ENCODE data around the gene CTIF.

DNA sequence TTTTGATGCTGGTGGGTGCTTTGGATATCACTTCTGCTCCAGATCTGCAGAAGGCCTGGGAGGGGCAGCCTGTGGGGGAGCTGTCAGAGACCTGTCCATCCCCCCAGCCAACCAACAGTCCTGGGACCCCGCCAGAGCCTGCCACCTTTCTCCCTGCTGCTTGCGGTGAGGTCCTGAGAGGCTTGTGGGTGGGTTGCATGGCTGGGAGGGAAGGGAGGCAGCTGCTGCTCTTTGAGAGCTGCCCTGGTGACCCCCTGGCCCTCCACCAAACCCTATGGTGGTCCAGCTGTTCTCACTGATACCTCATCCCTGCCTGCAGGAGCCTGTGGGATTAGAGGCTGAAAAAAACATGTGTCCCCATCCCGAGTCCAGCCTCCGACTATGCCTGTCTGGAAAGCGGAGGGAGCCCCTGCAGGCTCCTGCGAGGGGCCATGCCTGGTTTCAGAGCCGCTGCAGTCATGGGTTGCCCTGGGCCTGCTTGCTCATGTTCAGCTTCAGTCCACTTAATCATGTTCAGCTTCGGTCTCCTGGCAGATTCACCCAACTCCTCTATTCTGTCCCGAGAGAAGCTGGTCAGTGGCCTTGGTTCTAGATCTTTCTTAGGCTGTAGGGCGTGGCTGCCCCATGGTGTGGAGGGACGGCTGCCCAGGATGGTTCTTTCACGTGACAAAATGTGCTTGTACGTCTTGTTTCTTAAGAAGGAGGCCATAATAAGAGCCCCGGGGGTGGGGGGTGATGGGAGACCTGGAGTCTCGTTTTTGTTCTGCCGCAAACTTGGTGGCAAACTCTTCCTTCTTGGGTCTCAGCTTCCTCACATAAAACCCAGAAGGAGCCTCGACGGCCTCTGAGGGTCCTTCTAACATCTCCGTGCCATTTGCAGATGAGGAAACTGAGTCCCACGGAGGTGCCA is 98.5 kb downstream of the CTIF start:
- no peak for TF ChIP-seq EZH2phosphoT487 (conservative IDR thresholded peaks at IDR 0.05; ENCODE audit: low read length)
- TF ChIP-seq, protein P1, sequence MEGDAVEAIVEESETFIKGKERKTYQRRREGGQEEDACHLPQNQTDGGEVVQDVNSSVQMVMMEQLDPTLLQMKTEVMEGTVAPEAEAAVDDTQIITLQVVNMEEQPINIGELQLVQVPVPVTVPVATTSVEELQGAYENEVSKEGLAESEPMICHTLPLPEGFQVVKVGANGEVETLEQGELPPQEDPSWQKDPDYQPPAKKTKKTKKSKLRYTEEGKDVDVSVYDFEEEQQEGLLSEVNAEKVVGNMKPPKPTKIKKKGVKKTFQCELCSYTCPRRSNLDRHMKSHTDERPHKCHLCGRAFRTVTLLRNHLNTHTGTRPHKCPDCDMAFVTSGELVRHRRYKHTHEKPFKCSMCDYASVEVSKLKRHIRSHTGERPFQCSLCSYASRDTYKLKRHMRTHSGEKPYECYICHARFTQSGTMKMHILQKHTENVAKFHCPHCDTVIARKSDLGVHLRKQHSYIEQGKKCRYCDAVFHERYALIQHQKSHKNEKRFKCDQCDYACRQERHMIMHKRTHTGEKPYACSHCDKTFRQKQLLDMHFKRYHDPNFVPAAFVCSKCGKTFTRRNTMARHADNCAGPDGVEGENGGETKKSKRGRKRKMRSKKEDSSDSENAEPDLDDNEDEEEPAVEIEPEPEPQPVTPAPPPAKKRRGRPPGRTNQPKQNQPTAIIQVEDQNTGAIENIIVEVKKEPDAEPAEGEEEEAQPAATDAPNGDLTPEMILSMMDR (IDR thresholded peaks at IDR 0.05; ENCODE audit: insufficient read depth, low read length, poor library complexity, severe bottlenecking) = no peak
